Stomach (tissue), 9 donors: ENCODE data around the gene SPEM3. TPM values are rescaled to one million over a fixed set of nuclear protein-coding genes. Genes with fewer than 3 reads are reported as not detected.

Source experiments
- DNase-seq, 2 donors: peaks; one replicate each; pipeline versions ENCODE4 v3.0.0 to v3.0.0-alpha.2; 2013 to 2019
- H3K27ac ChIP-seq, 5 donors: fragments of 200-600 bp in 4 of 5; sonication (generic) in 4 of 5; one replicate each; pipeline ENCODE4 v1.5.1; 2013 to 2019; ENCODE audit warnings: mild to moderate bottlenecking in 1 of 5, moderate library complexity in 1 of 5
- H3K27me3 ChIP-seq, 3 donors: fragments of 200-600 bp; sonication (generic); one replicate each; pipeline ENCODE4 v1.5.1; 2017 to 2019; ENCODE audit warnings: mixed run types in 1 of 3
- H3K36me3 ChIP-seq, 4 donors: fragments of 200-600 bp; sonication (generic); 1 replicate in 3 of 4; 2 replicates in 1 of 4; pipeline ENCODE4 v1.5.1; 2016 to 2019
- H3K4me1 ChIP-seq, 4 donors: fragments of 200-600 bp; sonication (generic); one replicate each; pipeline ENCODE4 v1.5.1; 2016 to 2019
- H3K4me3 ChIP-seq, 4 donors: fragments of 200-600 bp; sonication (generic) in 3 of 4; one replicate each; pipeline ENCODE4 v1.5.1; 2016 to 2019; ENCODE audit warnings: mild to moderate bottlenecking in 1 of 4
- H3K9me3 ChIP-seq, 4 donors: fragments of 200-600 bp; sonication (generic); one replicate each; pipeline ENCODE4 v1.5.1; 2016 to 2019
- EP300 ChIP-seq: sonication (generic); formaldehyde crosslinking; IDR thresholded peaks from one replicate; pipeline ENCODE4 v1.6.1; 2017; ENCODE audit warnings: antibody characterized with exemption
- POLR2A ChIP-seq, 4 donors: fragments of 450-650 bp; IDR thresholded peaks; one replicate each; pipeline ENCODE4 v1.6.1; 2016; ENCODE audit warnings: antibody characterized with exemption in 4 of 4, control low read depth in 2 of 4, mild to moderate bottlenecking in 1 of 4, moderate library complexity in 1 of 4
- POLR2AphosphoS5 ChIP-seq, 3 donors: sonication (generic); formaldehyde crosslinking; IDR thresholded peaks; one replicate each; pipeline ENCODE4 v1.6.1; 2016; ENCODE audit warnings: antibody characterized with exemption in 3 of 3
- WGBS, 5 donors: extraction: QIAGEN DNeasy Blood & Tissue Kit in 3 of 5; methylation state at CpG; one replicate each; pipeline versions ENCODE4 v1.1.5 to v1.1.7; 2013 to 2018; 5-methylcytosine and 5-hydroxymethylcytosine counted together
- intact Hi-C: fragments of 100-400 bp; cut with DNase I; formaldehyde crosslinking; loops from one replicate; pipeline ENCODE4 v1.15.1; 2023; ENCODE audit warnings: low total_unique reads
- polyA plus RNA-seq, 3 donors: library from polyadenylated mRNA; stranded (reverse); fragments of 200-250 nt; gene quantifications; one replicate each; pipeline ENCODE4 v1.2.3, GENCODE V29; 2013
- total RNA-seq, 5 donors: library from RNA; depleted of rRNA; stranded (reverse); fragments of >200 nt; gene quantifications; one replicate each; pipeline versions ENCODE4 v1.1.0 to v1.2.3, GENCODE V29; 2014 to 2016
- TF ChIP-seq, protein P1 (sequence below), 7 experiments: fragments of 450-650 bp in 4 of 7; fragments of 200-600 bp in 3 of 7; sonication (generic) in 3 of 7; IDR thresholded peaks; one replicate each; pipeline ENCODE4 v1.5.1; 2016 to 2019; ENCODE audit warnings: antibody characterized with exemption in 7 of 7, control low read depth in 2 of 7, mild to moderate bottlenecking in 1 of 7
- donor health status: healthy with polysubstance abuse.
- donor health status: Bipolar disorder and iron deficiency.
- donor health status: healthy.

Gene SPEM3
- total and polyA plus RNA-seq, 8 donors = not detected

DNA sequence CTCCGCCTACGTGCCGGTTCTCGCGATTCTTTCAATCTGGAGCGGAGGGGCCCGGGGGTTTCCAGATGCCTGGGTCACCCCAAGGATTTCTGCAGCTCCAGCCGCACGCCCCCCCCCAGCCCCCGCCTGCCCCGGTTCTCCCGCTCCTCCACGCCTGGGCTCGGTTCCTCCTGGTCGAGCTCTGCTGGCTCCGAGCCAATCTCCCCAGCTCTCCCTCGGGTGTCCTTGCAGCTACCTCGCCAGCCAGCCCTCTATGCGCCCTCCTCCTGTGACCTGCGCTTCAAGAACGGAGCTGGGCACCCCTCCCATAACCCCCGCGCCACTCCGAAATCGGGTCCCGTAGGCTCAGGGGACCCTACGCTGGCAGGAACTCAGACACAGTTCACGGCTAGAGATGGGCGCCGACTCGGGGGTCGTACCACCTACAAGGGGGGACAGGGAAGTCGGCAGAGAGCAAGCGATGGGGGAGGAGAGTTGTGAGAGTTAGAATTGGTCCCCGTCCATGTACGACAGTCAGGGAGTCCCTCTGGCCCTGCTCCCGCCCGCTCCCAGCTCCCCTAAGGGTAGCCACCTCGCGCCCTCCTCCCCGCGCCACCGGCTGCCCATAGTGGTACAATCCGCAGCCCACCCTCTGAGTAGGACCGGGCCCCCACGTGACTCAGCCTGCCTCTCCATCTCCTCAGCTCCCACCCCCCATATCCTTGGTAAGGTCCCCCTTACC is 11.6 kb downstream of the SPEM3 start:
- Histone ChIP-seq H3K27me3 (peaks cover 11 to 93% (median 46%) of the 10 kb centered on the region in 3 donors), H3K27ac (no peak overlapping the region), H3K9me3 (no peaks in the 10 kb centered on the region), H3K36me3 (no peaks in the 10 kb centered on the region), H3K4me3 (peak overlapping the region; percentile 34 to 44 (median 36)), H3K4me1 (peaks cover 39 to 68% (median 63%) of the 10 kb centered on the region in 4 donors)
- TF ChIP-seq EP300 (no peak), POLR2A (IDR thresholded peaks at IDR 0.05) (no peak), POLR2AphosphoS5 (IDR thresholded peaks at IDR 0.05) (no peak)
- TF ChIP-seq, protein P1, sequence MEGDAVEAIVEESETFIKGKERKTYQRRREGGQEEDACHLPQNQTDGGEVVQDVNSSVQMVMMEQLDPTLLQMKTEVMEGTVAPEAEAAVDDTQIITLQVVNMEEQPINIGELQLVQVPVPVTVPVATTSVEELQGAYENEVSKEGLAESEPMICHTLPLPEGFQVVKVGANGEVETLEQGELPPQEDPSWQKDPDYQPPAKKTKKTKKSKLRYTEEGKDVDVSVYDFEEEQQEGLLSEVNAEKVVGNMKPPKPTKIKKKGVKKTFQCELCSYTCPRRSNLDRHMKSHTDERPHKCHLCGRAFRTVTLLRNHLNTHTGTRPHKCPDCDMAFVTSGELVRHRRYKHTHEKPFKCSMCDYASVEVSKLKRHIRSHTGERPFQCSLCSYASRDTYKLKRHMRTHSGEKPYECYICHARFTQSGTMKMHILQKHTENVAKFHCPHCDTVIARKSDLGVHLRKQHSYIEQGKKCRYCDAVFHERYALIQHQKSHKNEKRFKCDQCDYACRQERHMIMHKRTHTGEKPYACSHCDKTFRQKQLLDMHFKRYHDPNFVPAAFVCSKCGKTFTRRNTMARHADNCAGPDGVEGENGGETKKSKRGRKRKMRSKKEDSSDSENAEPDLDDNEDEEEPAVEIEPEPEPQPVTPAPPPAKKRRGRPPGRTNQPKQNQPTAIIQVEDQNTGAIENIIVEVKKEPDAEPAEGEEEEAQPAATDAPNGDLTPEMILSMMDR (IDR thresholded peaks at IDR 0.05) = no peak
- intact Hi-C loops = no loop called here
- peak; percentile 72 to 87 for DNase-seq
- WGBS, 5 donors = 0 to 3% (median 2%) methylated on average over 25 to 46 of the region's 46 CpGs

DNA sequence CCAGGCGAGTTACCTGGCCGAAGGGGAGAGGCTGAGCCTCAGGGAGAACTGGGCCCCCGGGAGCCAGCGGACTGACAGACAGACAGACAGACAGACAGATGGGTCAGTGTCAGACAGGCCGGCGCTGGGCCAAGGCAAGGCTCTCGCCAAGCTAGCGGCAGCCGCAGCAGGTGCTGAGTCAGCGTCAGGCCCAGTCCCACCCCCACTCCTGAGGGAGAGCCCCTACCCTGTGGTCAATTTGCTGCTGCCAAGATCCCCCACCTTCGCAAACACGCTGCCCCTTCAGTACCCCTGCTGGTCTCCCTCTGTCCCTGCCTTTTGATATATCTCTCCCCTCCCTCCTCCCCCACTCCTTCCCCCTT is 12.2 kb downstream of the SPEM3 start:
- Histone ChIP-seq H3K9me3 (no peaks in the 10 kb centered on the region), H3K27me3 (peaks cover 11 to 93% (median 51%) of the 10 kb centered on the region in 3 donors), H3K36me3 (no peaks in the 10 kb centered on the region), H3K4me3 (peak overlapping the region in 1 of 4 donors; percentile 44), H3K4me1 (peaks cover 44 to 68% (median 64%) of the 10 kb centered on the region in 4 donors), H3K27ac (no peak overlapping the region)
- intact Hi-C loops = no loop called here
- WGBS, 5 donors = 8 to 15% (median 12%) methylated on average over 7 to 12 of the region's 12 CpGs
- TF ChIP-seq EP300 = no peak
- TF ChIP-seq POLR2AphosphoS5 (IDR thresholded peaks at IDR 0.05) = no peak
- TF ChIP-seq POLR2A (IDR thresholded peaks at IDR 0.05) = no peak
- TF ChIP-seq, protein P1 (IDR thresholded peaks at IDR 0.05) = no peak
- DNase-seq = peak in 1 of 2 donors; percentile 73

DNA sequence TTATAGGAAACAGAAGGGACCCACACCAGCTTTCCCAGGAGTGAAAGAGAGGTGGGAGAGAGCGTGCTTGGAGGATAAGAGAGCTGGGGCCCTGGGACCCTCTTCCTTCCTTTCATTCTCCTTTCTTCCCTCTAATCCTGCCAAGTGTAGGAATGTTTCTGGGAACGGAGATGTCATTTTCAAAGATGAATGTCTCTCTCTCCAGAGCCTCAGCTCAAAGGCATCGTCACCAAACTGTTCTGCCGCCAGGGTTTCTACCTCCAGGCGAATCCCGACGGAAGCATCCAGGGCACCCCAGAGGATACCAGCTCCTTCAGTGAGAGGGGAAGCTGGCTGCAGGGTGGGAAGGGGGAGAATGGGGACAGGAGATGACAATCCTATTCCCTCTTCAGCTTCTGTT is 12.6 kb downstream of the SPEM3 start:
- TF ChIP-seq POLR2AphosphoS5 (IDR thresholded peaks at IDR 0.05) = no peak
- TF ChIP-seq, protein P1 (IDR thresholded peaks at IDR 0.05) = no peak
- TF ChIP-seq POLR2A (IDR thresholded peaks at IDR 0.05) = no peak
- TF ChIP-seq EP300 = no peak
- Histone ChIP-seq H3K36me3 (no peaks in the 10 kb centered on the region), H3K27me3 (peaks cover 11 to 93% (median 53%) of the 10 kb centered on the region in 3 donors), H3K4me3 (no peak overlapping the region), H3K27ac (no peak overlapping the region), H3K9me3 (no peaks in the 10 kb centered on the region), H3K4me1 (peaks cover 42 to 66% (median 61%) of the 10 kb centered on the region in 4 donors)
- WGBS, 5 donors = 59 to 80% (median 72%) methylated on average over 7 of the region's 7 CpGs
- intact Hi-C loops = no loop called here
- DNase-seq = peak in 1 of 2 donors; percentile 41

DNA sequence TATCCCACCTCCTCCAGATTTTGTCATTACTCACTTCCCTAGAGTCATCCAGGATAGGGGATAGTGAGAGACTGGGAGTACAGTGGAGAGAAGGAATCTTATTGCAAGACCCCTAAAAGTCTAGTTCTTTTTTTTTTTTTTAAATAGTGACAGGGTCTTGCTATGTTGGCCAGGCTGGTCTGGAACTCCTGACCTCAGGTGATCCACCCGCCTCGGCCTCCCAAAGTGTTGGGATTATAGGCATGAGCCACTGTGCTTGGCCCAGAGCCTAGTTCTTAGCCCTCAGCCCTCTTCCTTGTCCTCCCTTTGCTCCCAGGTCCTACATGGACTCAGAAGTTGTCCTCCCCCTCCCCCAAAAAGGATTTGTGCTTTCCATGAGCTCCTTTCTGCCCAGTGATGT is 13.5 kb downstream of the SPEM3 start:
- H3K27me3 ChIP-seq = peaks cover 11 to 94% (median 62%) of the 10 kb centered on the region in 3 donors

More for the DNA sequence above, 13.5 kb downstream of the SPEM3 start:
- Histone ChIP-seq H3K4me1 (peaks cover 39 to 62% (median 58%) of the 10 kb centered on the region in 4 donors), H3K36me3 (no peaks in the 10 kb centered on the region), H3K4me3 (no peak overlapping the region), H3K9me3 (no peaks in the 10 kb centered on the region), H3K27ac (no peak overlapping the region)
- no peak for TF ChIP-seq POLR2AphosphoS5 (IDR thresholded peaks at IDR 0.05)
- TF ChIP-seq, protein P1 (IDR thresholded peaks at IDR 0.05) = no peak
- no peak for TF ChIP-seq EP300
- no peak for TF ChIP-seq POLR2A (IDR thresholded peaks at IDR 0.05)
- 74 to 96% (median 90%) methylated on average over 2 of the region's 2 CpGs for WGBS, 5 donors
- DNase-seq = no peak
- intact Hi-C loops = no loop called here
